Stomach (tissue), 9 donors: ENCODE data around the gene CDKN2B. TPM values are rescaled to one million over a fixed set of nuclear protein-coding genes. Genes with fewer than 3 reads are reported as not detected.
A peak's percentile ranks its signal among the peaks of the same experiment; 100 is the strongest.

Source experiments
- DNase-seq, 2 donors: peaks; one replicate each; pipeline versions ENCODE4 v3.0.0 to v3.0.0-alpha.2; 2013 to 2019
- H3K27ac ChIP-seq, 5 donors: fragments of 200-600 bp in 4 of 5; sonication (generic) in 4 of 5; one replicate each; pipeline ENCODE4 v1.5.1; 2013 to 2019; ENCODE audit warnings: mild to moderate bottlenecking in 1 of 5, moderate library complexity in 1 of 5
- H3K27me3 ChIP-seq, 3 donors: fragments of 200-600 bp; sonication (generic); one replicate each; pipeline ENCODE4 v1.5.1; 2017 to 2019; ENCODE audit warnings: mixed run types in 1 of 3
- H3K36me3 ChIP-seq, 4 donors: fragments of 200-600 bp; sonication (generic); 1 replicate in 3 of 4; 2 replicates in 1 of 4; pipeline ENCODE4 v1.5.1; 2016 to 2019
- H3K4me1 ChIP-seq, 4 donors: fragments of 200-600 bp; sonication (generic); one replicate each; pipeline ENCODE4 v1.5.1; 2016 to 2019
- H3K4me3 ChIP-seq, 4 donors: fragments of 200-600 bp; sonication (generic) in 3 of 4; one replicate each; pipeline ENCODE4 v1.5.1; 2016 to 2019; ENCODE audit warnings: mild to moderate bottlenecking in 1 of 4
- H3K9me3 ChIP-seq, 4 donors: fragments of 200-600 bp; sonication (generic); one replicate each; pipeline ENCODE4 v1.5.1; 2016 to 2019
- CTCF ChIP-seq, 7 experiments: fragments of 450-650 bp in 4 of 7; fragments of 200-600 bp in 3 of 7; sonication (generic) in 3 of 7; IDR thresholded peaks; one replicate each; pipeline ENCODE4 v1.5.1; 2016 to 2019; ENCODE audit warnings: antibody characterized with exemption in 7 of 7, control low read depth in 2 of 7, mild to moderate bottlenecking in 1 of 7
- EP300 ChIP-seq: sonication (generic); formaldehyde crosslinking; IDR thresholded peaks from one replicate; pipeline ENCODE4 v1.6.1; 2017; ENCODE audit warnings: antibody characterized with exemption
- POLR2A ChIP-seq, 4 donors: fragments of 450-650 bp; IDR thresholded peaks; one replicate each; pipeline ENCODE4 v1.6.1; 2016; ENCODE audit warnings: antibody characterized with exemption in 4 of 4, control low read depth in 2 of 4, mild to moderate bottlenecking in 1 of 4, moderate library complexity in 1 of 4
- POLR2AphosphoS5 ChIP-seq, 3 donors: sonication (generic); formaldehyde crosslinking; IDR thresholded peaks; one replicate each; pipeline ENCODE4 v1.6.1; 2016; ENCODE audit warnings: antibody characterized with exemption in 3 of 3
- WGBS, 5 donors: extraction: QIAGEN DNeasy Blood & Tissue Kit in 3 of 5; methylation state at CpG; one replicate each; pipeline versions ENCODE4 v1.1.5 to v1.1.7; 2013 to 2018; 5-methylcytosine and 5-hydroxymethylcytosine counted together
- intact Hi-C: fragments of 100-400 bp; cut with DNase I; formaldehyde crosslinking; loops from one replicate; pipeline ENCODE4 v1.15.1; 2023; ENCODE audit warnings: low total_unique reads
- polyA plus RNA-seq, 3 donors: library from polyadenylated mRNA; stranded (reverse); fragments of 200-250 nt; gene quantifications; one replicate each; pipeline ENCODE4 v1.2.3, GENCODE V29; 2013
- total RNA-seq, 5 donors: library from RNA; depleted of rRNA; stranded (reverse); fragments of >200 nt; gene quantifications; one replicate each; pipeline versions ENCODE4 v1.1.0 to v1.2.3, GENCODE V29; 2014 to 2016
- donor health status: healthy with polysubstance abuse.
- donor health status: Bipolar disorder and iron deficiency.
- donor health status: healthy.

The CDKN2B gene
- total and polyA plus RNA-seq, 8 donors: 0.58 to 152 (median 4.7) TPM; not detected in 1

- intact Hi-C loops: no loop called here
- peaks cover 0 to 74% (median 0%) of the 10 kb centered on the region in 3 donors for H3K27me3 ChIP-seq
- no peaks in the 10 kb centered on the region for H3K9me3 ChIP-seq
- H3K27ac ChIP-seq: no peak overlapping the region
- WGBS, 5 donors: 64 to 80% (median 72%) methylated on average over 5 of the region's 5 CpGs
- H3K4me3 ChIP-seq: no peak overlapping the region
- TF ChIP-seq POLR2AphosphoS5 (IDR thresholded peaks at IDR 0.05) (no peak), POLR2A (IDR thresholded peaks at IDR 0.05) (no peak), CTCF (IDR thresholded peaks at IDR 0.05) (no peak), EP300 (no peak)
- H3K36me3 ChIP-seq: no peaks in the 10 kb centered on the region
- H3K4me1 ChIP-seq: peaks cover 6 to 27% (median 22%) of the 10 kb centered on the region in 4 donors
- DNase-seq: no peak
Measured at GRCh38 chr9:21996858-21997257, 12.2 kb downstream of the CDKN2B start.

DNA sequence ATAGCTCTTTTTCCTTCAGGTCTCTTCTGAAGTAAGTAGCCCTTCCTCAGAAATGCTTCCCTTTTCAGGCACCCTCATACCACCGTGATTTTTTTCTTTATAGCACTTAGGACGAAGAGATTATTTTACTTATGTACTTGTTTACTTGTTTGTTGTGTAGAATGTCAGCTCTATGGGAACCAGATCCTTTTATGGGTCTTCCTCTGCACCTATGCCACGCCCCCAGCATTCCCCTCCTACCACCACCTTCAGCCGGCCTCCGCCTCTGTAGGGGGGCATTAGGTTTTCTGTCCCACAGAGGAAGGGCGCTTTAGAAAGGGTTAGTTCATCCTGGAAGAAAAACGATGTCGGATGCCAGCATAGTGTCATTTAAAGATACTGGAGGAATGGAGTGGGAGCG lies 12.7 kb downstream of the CDKN2B start:
- intact Hi-C loops: no loop called here
- Histone ChIP-seq H3K4me1 (peaks cover 6 to 27% (median 22%) of the 10 kb centered on the region in 4 donors), H3K36me3 (no peaks in the 10 kb centered on the region), H3K9me3 (no peaks in the 10 kb centered on the region), H3K4me3 (no peak overlapping the region), H3K27me3 (peaks cover 0 to 74% (median 0%) of the 10 kb centered on the region in 3 donors), H3K27ac (no peak overlapping the region)
- 44 to 71% (median 59%) methylated on average over 9 of the region's 9 CpGs for WGBS, 5 donors
- TF ChIP-seq CTCF (IDR thresholded peaks at IDR 0.05) (no peak), POLR2A (IDR thresholded peaks at IDR 0.05) (no peak), POLR2AphosphoS5 (IDR thresholded peaks at IDR 0.05) (no peak), EP300 (no peak)
- DNase-seq: no peak

DNA sequence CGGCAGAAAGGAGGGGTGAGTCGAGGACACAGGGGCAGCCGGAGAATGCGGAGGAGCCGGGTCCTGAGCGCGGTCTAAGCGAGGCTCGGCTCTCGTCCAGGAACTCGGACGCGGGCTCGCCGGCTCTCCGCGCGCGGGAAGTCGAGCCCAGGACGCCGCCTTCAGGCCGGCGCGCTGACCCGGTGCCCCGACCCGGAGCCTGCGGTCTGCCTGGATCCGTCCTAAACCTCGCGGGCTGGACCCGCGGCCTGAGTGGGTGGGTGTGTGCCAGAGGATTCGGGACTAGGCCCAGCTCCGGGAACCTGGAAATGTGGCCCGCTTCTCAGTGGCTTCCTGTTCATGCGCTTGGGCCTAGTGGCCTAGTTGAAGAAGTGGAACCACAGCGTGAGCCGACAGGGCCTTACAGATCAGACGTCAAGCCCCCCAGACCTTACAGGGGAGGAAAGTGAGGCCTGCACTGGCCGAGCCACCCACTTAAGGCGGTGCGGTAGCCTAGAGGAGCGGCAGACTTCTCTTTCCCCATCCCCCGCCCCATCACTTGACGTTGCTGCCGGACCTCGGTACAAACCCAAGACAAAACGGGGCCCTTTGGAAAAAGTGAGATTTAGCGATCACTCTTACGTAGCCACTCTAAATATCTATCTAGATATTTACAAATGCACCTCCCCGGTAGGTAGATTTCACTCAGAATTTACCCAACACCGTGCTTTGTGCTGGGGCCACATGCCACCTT lies 13.3 kb downstream of the CDKN2B start:
- no peak for TF ChIP-seq POLR2A (IDR thresholded peaks at IDR 0.05)
- peak in 1 of 7 experiments; percentile 9 for TF ChIP-seq CTCF (IDR thresholded peaks at IDR 0.05)
- no peak for TF ChIP-seq POLR2AphosphoS5 (IDR thresholded peaks at IDR 0.05)
- no peak for TF ChIP-seq EP300
- 15 to 23% (median 16%) methylated on average over 41 to 54 of the region's 54 CpGs for WGBS, 5 donors
- Histone ChIP-seq H3K4me3 (peak overlapping the region; percentile 63 to 94 (median 87)), H3K27ac (peak overlapping the region; percentile 77 to 91 (median 82)), H3K36me3 (no peaks in the 10 kb centered on the region), H3K4me1 (peaks cover 6 to 27% (median 22%) of the 10 kb centered on the region in 4 donors), H3K27me3 (peaks cover 0 to 74% (median 0%) of the 10 kb centered on the region in 3 donors), H3K9me3 (no peaks in the 10 kb centered on the region)
- intact Hi-C loops: no loop called here
- peak; percentile 46 to 69 for DNase-seq

- Histone ChIP-seq H3K4me3 (peak overlapping the region; percentile 63 to 94 (median 87)), H3K36me3 (no peaks in the 10 kb centered on the region), H3K4me1 (peaks cover 6 to 27% (median 22%) of the 10 kb centered on the region in 4 donors), H3K27me3 (peaks cover under 1 to 74% (median 3%) of the 10 kb centered on the region in 3 donors), H3K9me3 (peaks cover 0 to under 1% (median 0%) of the 10 kb centered on the region in 4 donors), H3K27ac (peak overlapping the region; percentile 77 to 91 (median 82))
- DNase-seq: peak; percentile 69 to 86
- intact Hi-C loops: no loop called here
- WGBS, 5 donors: 0 to 1% (median 0%) methylated on average over 54 to 56 of the region's 56 CpGs
- no peak for TF ChIP-seq CTCF (IDR thresholded peaks at IDR 0.05)
- no peak for TF ChIP-seq EP300
- no peak for TF ChIP-seq POLR2AphosphoS5 (IDR thresholded peaks at IDR 0.05)
- no peak for TF ChIP-seq POLR2A (IDR thresholded peaks at IDR 0.05)
Measured at GRCh38 chr9:21995006-21995665, 14.0 kb downstream of the CDKN2B start.
